GM18517 (cell line): ENCODE data around the gene GNAI3.

Source experiments
- ATAC-seq: cut with Tn5 transposase; IDR thresholded peaks from one replicate; pipeline ENCODE4 v1.9.1; 2021; ENCODE audit warnings: mild to moderate bottlenecking, moderate library complexity; ENCODE audit not compliant: unreplicated experiment

The GNAI3 gene

GRCh38 chr1:109548321-109549267, at the start of gene GNAI3:
TSS of gene GNAI3 (plus strand) at chr1:109548615. CDS start at chr1:109548721, 106 bp downstream.
- ATAC-seq = peak; percentile 82

GRCh38 chr1:109499081-109499480, 49.3 kb upstream of the GNAI3 start:
- no peak for ATAC-seq

- no peak for ATAC-seq
Observed at GRCh38 chr1:109499661-109500536, 48.5 kb upstream of the GNAI3 start.

- ATAC-seq = no peak
Observed at GRCh38 chr1:109500941-109501381, 47.5 kb upstream of the GNAI3 start.

- no peak for ATAC-seq
Observed at GRCh38 chr1:109501644-109502363, 46.6 kb upstream of the GNAI3 start.

GRCh38 chr1:109502364-109502851, 46.0 kb upstream of the GNAI3 start:
- ATAC-seq = no peak

- ATAC-seq = no peak
Observed at GRCh38 chr1:109503935-109504334, 44.5 kb upstream of the GNAI3 start.

- ATAC-seq = no peak
Observed at GRCh38 chr1:109504974-109505373, 43.4 kb upstream of the GNAI3 start.

- no peak for ATAC-seq
Observed at GRCh38 chr1:109508001-109508872, 40.2 kb upstream of the GNAI3 start.

- no peak for ATAC-seq
Observed at GRCh38 chr1:109508873-109509175, 39.6 kb upstream of the GNAI3 start.

GRCh38 chr1:109509176-109510134, 39.0 kb upstream of the GNAI3 start, which contains the start of gene AMIGO1:
TSS of gene AMIGO1 (minus strand) at chr1:109509727. CDS start at chr1:109508912, 815 bp downstream.
- ATAC-seq = no peak

- no peak for ATAC-seq
Observed at GRCh38 chr1:109513110-109513710, 35.2 kb upstream of the GNAI3 start.

- ATAC-seq = no peak
Observed at GRCh38 chr1:109514846-109515245, 33.6 kb upstream of the GNAI3 start.

- no peak for ATAC-seq
Observed at GRCh38 chr1:109516872-109517271, 31.5 kb upstream of the GNAI3 start.

- ATAC-seq = no peak
Observed at GRCh38 chr1:109517337-109517736, 31.1 kb upstream of the GNAI3 start.

GRCh38 chr1:109521002-109521951, 27.1 kb upstream of the GNAI3 start:
- ATAC-seq = no peak

GRCh38 chr1:109522026-109522425, 26.4 kb upstream of the GNAI3 start:
- ATAC-seq = no peak
